ENCODE data around the gene BDKRB1. TPM values are rescaled to one million over a fixed set of nuclear protein-coding genes. Genes with fewer than 3 reads are reported as not detected.

BDKRB1 gene
- total and polyA plus RNA-seq, 10 of the 15 experiments (the other 5 are each of a cell fraction or from before 2014, with no cell fraction given), result 0.21 TPM; not detected in 9

GRCh38 chr14:96225745-96226151 lies 30.3 kb upstream of the BDKRB1 start:
- no TSS peak for BruUV-seq (replicated peaks)
- in situ Hi-C loops (cut with MboI), result no loop called here

More at GRCh38 chr14:96225745-96226151, 30.3 kb upstream of the BDKRB1 start:
- DNase-seq (ENCODE audit: low read depth, low spot score) (no peak), ATAC-seq (no peak), FAIRE-seq (no peak)
- intact Hi-C loops (cut with micrococcal nuclease; ENCODE audit: unreplicated experiment), result no loop called here
- no peak overlapping the region for H3K4me2 ChIP-seq (ENCODE audit: control insufficient read depth, insufficient read depth)
- ChIA-PET POLR2A (no interaction called here), CTCF (no interaction called here), RAD21 (ENCODE audit: unreplicated experiment) (no interaction called here), SMC1A (ENCODE audit: uncharacterized antibody, unreplicated experiment) (no interaction called here)
- H4K20me1 ChIP-seq (ENCODE audit: control insufficient read depth, insufficient read depth), result no peaks in the 10 kb centered on the region
- H3K27ac ChIP-seq (ENCODE audit: control insufficient read depth, insufficient read depth), result no peak overlapping the region
- no peak overlapping the region for H2AFZ ChIP-seq (ENCODE audit: control insufficient read depth, low read depth, low read length)
- no peak overlapping the region for H3K4me3 ChIP-seq
- no peaks in the 10 kb centered on the region for H3K36me3 ChIP-seq (ENCODE audit: control insufficient read depth in 2 of 2, insufficient read depth in 2 of 2, low read length in 1 of 2)
- TF ChIP-seq PAX5 (IDR thresholded peaks at IDR 0.05; ENCODE audit: borderline replicate concordance, low read depth, low read length) (no peak), TCF12 (IDR thresholded peaks at IDR 0.05; ENCODE audit: low read depth, low read length) (no peak), FOS (IDR thresholded peaks at IDR 0.05; ENCODE audit: borderline replicate concordance, extremely low read depth, insufficient read length) (no peak), KDM1A (IDR thresholded peaks at IDR 0.05; ENCODE audit: borderline replicate concordance) (no peak), CHD1 (IDR thresholded peaks at IDR 0.05; ENCODE audit: low read depth, low read length) (no peak), BCLAF1 (IDR thresholded peaks at IDR 0.05) (no peak), CHD2 (IDR thresholded peaks at IDR 0.05; ENCODE audit: borderline replicate concordance, low read depth, low read length) (no peak), GATAD2B (conservative IDR thresholded peaks at IDR 0.05; ENCODE audit: low read depth) (no peak), ZNF207 (IDR thresholded peaks at IDR 0.05; ENCODE audit: borderline replicate concordance) (no peak), HCFC1 (IDR thresholded peaks at IDR 0.05; ENCODE audit: low read length) (no peak), ZBTB11 (CRISPR knock-in tag; IDR thresholded peaks at IDR 0.05) (no peak)
- no peaks in the 10 kb centered on the region for H3K4me1 ChIP-seq (ENCODE audit: control insufficient read depth, insufficient read depth, low read length)
- no peaks in the 10 kb centered on the region; the same call in 2 of the 3 replicates for H3K9me3 ChIP-seq (replicated peaks; ENCODE audit: control insufficient read depth, insufficient read depth, low read length)
- H3K27me3 ChIP-seq (replicated peaks in 1 of 2; ENCODE audit: control insufficient read depth in 2 of 2, insufficient read depth in 2 of 2, low read length in 1 of 2), result no peaks in the 10 kb centered on the region; a peak in 1 of 4 replicates
- WGBS (ENCODE audit: insufficient coverage, insufficient replicate concordance, low lambda C conversion rate, missing lambda C conversion rate), result 11% methylated on average over 5 of the region's 5 CpGs
- H3K79me2 ChIP-seq (ENCODE audit: control insufficient read depth, insufficient read depth, low read length), result no peaks in the 10 kb centered on the region
- H3K9ac ChIP-seq (ENCODE audit: control insufficient read depth, insufficient read depth, low read length), result no peak overlapping the region
